PC-3 (cell line): ENCODE results near the gene GPR82. TPM values are rescaled to one million over a fixed set of nuclear protein-coding genes. Genes with fewer than 3 reads are reported as not detected.

Experiments used
- ATAC-seq: fragments of 200-7000 bp; cut with Tn5 transposase; 2 replicates; pipeline ENCODE4 v1.9.1; 2020; ENCODE audit warnings: mild to moderate bottlenecking, moderate library complexity
- BruUV-seq: library from RNA; stranded (reverse); fragments of 400-500 nt; replicated peaks from 2 replicates; lab custom pipeline; 2021; lab: Mats Ljungman, UMichigan
- CTCF ChIA-PET: fragments of 300-600 bp; sonication (Branson Sonifier 250); formaldehyde crosslinking; loops from one replicate; lab custom pipeline; 2022; ENCODE audit warnings: antibody characterized with exemption; lab: Charles Lee
- POLR2A ChIA-PET: fragments of 300-600 bp; sonication (Branson Sonifier 250); formaldehyde crosslinking; loops from one replicate; lab custom pipeline; 2022; ENCODE audit warnings: antibody characterized with exemption; ENCODE audit not compliant: unreplicated experiment; lab: Charles Lee
- DNase-seq: peaks from one replicate; pipeline ENCODE4 v3.0.0-alpha.2; 2015
- H2AFZ ChIP-seq: fragments of 300-600 bp; sonication (generic); 2 replicates; pipeline ENCODE4 v1.6.0; 2016; ENCODE audit warnings: antibody characterized with exemption, low read length
- H3F3A ChIP-seq: fragments of 300-600 bp; sonication (generic); one replicate; pipeline ENCODE4 v1.6.0; 2017; ENCODE audit warnings: antibody characterized with exemption, low read length, control low read depth, mild to moderate bottlenecking; ENCODE audit not compliant: unreplicated experiment
- H3K27ac ChIP-seq: fragments of 300-600 bp; sonication (generic); 2 replicates; pipeline ENCODE4 v1.5.1; 2016; ENCODE audit warnings: mild to moderate bottlenecking, low read length
- H3K27me3 ChIP-seq: fragments of 300-600 bp; sonication (generic); 2 replicates; pipeline ENCODE4 v1.6.1; 2016; ENCODE audit warnings: low read length, mixed read lengths
- H3K36me3 ChIP-seq: fragments of 300-600 bp; sonication (generic); 2 replicates; pipeline ENCODE4 v1.6.1; 2016; ENCODE audit warnings: low read depth, mixed run types, low read length, mixed read lengths
- H3K4me1 ChIP-seq: fragments of 300-600 bp; sonication (generic); 2 replicates; pipeline ENCODE4 v1.5.1; 2016; ENCODE audit warnings: low read length; ENCODE audit not compliant: insufficient read depth
- H3K4me2 ChIP-seq: fragments of 300-600 bp; sonication (generic); 2 replicates; pipeline ENCODE4 v1.6.0; 2016; ENCODE audit warnings: low read length
- H3K4me3 ChIP-seq: fragments of 300-600 bp; sonication (generic); 2 replicates; pipeline ENCODE4 v1.5.1; 2016; ENCODE audit warnings: mild to moderate bottlenecking, low read length, mixed read lengths
- H3K79me2 ChIP-seq: fragments of 300-600 bp; sonication (generic); 2 replicates; pipeline ENCODE4 v1.6.1; 2017; ENCODE audit warnings: low read length, mixed read lengths
- H3K9ac ChIP-seq: fragments of 300-600 bp; sonication (generic); 2 replicates; pipeline ENCODE4 v1.6.0; 2016; ENCODE audit warnings: mild to moderate bottlenecking, low read length
- H3K9me2 ChIP-seq: fragments of 300-600 bp; sonication (generic); replicated peaks from 2 replicates; pipeline ENCODE4 v1.6.1; 2016; ENCODE audit warnings: mixed run types, low read length, mixed read lengths
- H3K9me3 ChIP-seq: fragments of 300-600 bp; sonication (generic); 2 replicates; pipeline ENCODE4 v1.6.1; 2016; ENCODE audit warnings: low read length, mixed read lengths
- H4K20me1 ChIP-seq: fragments of 300-600 bp; sonication (generic); 2 replicates; pipeline ENCODE4 v1.6.1; 2016; ENCODE audit warnings: low read length, mixed read lengths
- CTCF ChIP-seq: fragments of 300-600 bp; sonication (generic); conservative IDR thresholded peaks from 2 replicates; pipeline ENCODE4 v1.5.1; 2017; ENCODE audit warnings: antibody characterized with exemption, low read depth, mild to moderate bottlenecking, low read length
- EZH2 ChIP-seq: fragments of 300-600 bp; sonication (generic); IDR thresholded peaks from one replicate; pipeline ENCODE4 v1.6.1; 2017; ENCODE audit warnings: antibody characterized with exemption, mild to moderate bottlenecking, low read length; ENCODE audit not compliant: unreplicated experiment
- EZH2phosphoT487 ChIP-seq: fragments of 300-600 bp; sonication (generic); IDR thresholded peaks from 2 replicates; pipeline ENCODE4 v1.6.1; 2018; ENCODE audit warnings: mild to moderate bottlenecking, antibody characterized with exemption, low read length, borderline replicate concordance
- intact Hi-C: fragments of 100-400 bp; cut with micrococcal nuclease; formaldehyde crosslinking; loops from 2 replicates; pipeline ENCODE4 v1.9.0; 2023
- total RNA-seq: library from RNA; depleted of rRNA; stranded (reverse); fragments of >200 nt; gene quantifications from 2 replicates; pipeline ENCODE4 v1.2.3, GENCODE V29; 2014

The GPR82 gene
- total RNA-seq, 1 experiment from 2014 or later, result not detected

GRCh38 chrX:41684138-41684537 lies 39.8 kb upstream of the GPR82 start:
- Histone ChIP-seq H3F3A (no peaks in the 10 kb centered on the region), H3K9ac (no peak overlapping the region), H3K79me2 (no peaks in the 10 kb centered on the region), H2AFZ (no peak overlapping the region), H3K9me3 (no peaks in the 10 kb centered on the region), H3K4me2 (no peak overlapping the region), H3K27ac (no peak overlapping the region), H3K9me2 (no peaks in the 10 kb centered on the region), H3K4me1 (no peaks in the 10 kb centered on the region), H3K27me3 (no peaks in the 10 kb centered on the region), H3K36me3 (no peaks in the 10 kb centered on the region), H3K4me3 (no peak overlapping the region), H4K20me1 (no peaks in the 10 kb centered on the region)
- ChIA-PET CTCF (no interaction called here), POLR2A (no interaction called here)
- TF ChIP-seq CTCF (no peak), EZH2phosphoT487 (no peak), EZH2 (no peak)
- BruUV-seq, result no TSS peak
- ATAC-seq (no peak), DNase-seq (peak; percentile 6)
- intact Hi-C loops, result no loop called here

GRCh38 chrX:41684940-41685339 lies 39.0 kb upstream of the GPR82 start:
- Histone ChIP-seq H3K4me3 (no peak overlapping the region), H4K20me1 (no peaks in the 10 kb centered on the region), H3K9me3 (no peaks in the 10 kb centered on the region), H3K4me1 (no peaks in the 10 kb centered on the region), H3K27me3 (no peaks in the 10 kb centered on the region), H3K9me2 (no peaks in the 10 kb centered on the region), H3K4me2 (no peak overlapping the region), H3K79me2 (no peaks in the 10 kb centered on the region), H3K36me3 (no peaks in the 10 kb centered on the region), H3K27ac (no peak overlapping the region), H3F3A (no peaks in the 10 kb centered on the region), H3K9ac (no peak overlapping the region), H2AFZ (no peak overlapping the region)
- POLR2A ChIA-PET, result no interaction called here
- BruUV-seq, result no TSS peak
- intact Hi-C loops, result no loop called here
- TF ChIP-seq EZH2phosphoT487, result no peak
- TF ChIP-seq CTCF, result no peak
- no peak for TF ChIP-seq EZH2
- DNase-seq (no peak), ATAC-seq (no peak)
- CTCF ChIA-PET, result no interaction called here

- Histone ChIP-seq H3K27ac (no peak overlapping the region), H3K9me3 (no peaks in the 10 kb centered on the region), H4K20me1 (no peaks in the 10 kb centered on the region), H3F3A (no peaks in the 10 kb centered on the region), H3K4me3 (no peak overlapping the region), H3K27me3 (no peaks in the 10 kb centered on the region), H3K79me2 (no peaks in the 10 kb centered on the region), H3K4me1 (no peaks in the 10 kb centered on the region), H2AFZ (no peak overlapping the region), H3K4me2 (no peak overlapping the region), H3K36me3 (no peaks in the 10 kb centered on the region), H3K9me2 (no peaks in the 10 kb centered on the region), H3K9ac (no peak overlapping the region)
- no TSS peak for BruUV-seq
- ATAC-seq (no peak), DNase-seq (no peak)
- ChIA-PET CTCF (no interaction called here), POLR2A (no interaction called here)
- TF ChIP-seq CTCF (no peak), EZH2phosphoT487 (no peak), EZH2 (no peak)
- intact Hi-C loops, result no loop called here
These were observed 37.2 kb upstream of the GPR82 start for GRCh38 chrX:41686788-41687187.
